ENCODE measurements around the gene NCOA1. TPM values are rescaled to one million over a fixed set of nuclear protein-coding genes. Genes with fewer than 3 reads are reported as not detected.
"Not testable (repeated sequence)": the region's sequence is repeated elsewhere in the genome, so short reads cannot be mapped to it uniquely, and the experiment has no call there.

The NCOA1 gene
- polyA plus RNA-seq, 1 of the 3 experiments (the other 2 are of a cell fraction) = 10.7 TPM

GRCh38 chr2:24600140-24600539, 109.1 kb downstream of the NCOA1 start:
- H3K4me2 ChIP-seq; H3K4me3 ChIP-seq (ENCODE audit: low read depth in 2 of 2, low read length in 1 of 2); H4K20me1 ChIP-seq (ENCODE audit: insufficient read depth); H3F3A ChIP-seq (replicated peaks; ENCODE audit: insufficient read depth); H3K9me3 ChIP-seq; H3K27me3 ChIP-seq (ENCODE audit: insufficient read depth); H3K4me1 ChIP-seq (ENCODE audit: control insufficient read depth in 1 of 2, insufficient read depth in 2 of 2, low read depth in 1 of 2, low read length in 1 of 2); DNase-seq; POLR2A ChIA-PET; H3K79me2 ChIP-seq (ENCODE audit: insufficient read depth); H3K9me2 ChIP-seq; H3K27ac ChIP-seq (ENCODE audit: low read depth in 2 of 2, low read length in 1 of 2); H3K36me3 ChIP-seq (replicated peaks in 1 of 2; ENCODE audit: control insufficient read depth in 1 of 2, insufficient read depth in 2 of 2, low read length in 1 of 2); H3K9ac ChIP-seq; H2AFZ ChIP-seq (ENCODE audit: low read depth): not testable (repeated sequence)
- WGBS (ENCODE audit: low lambda C conversion rate) = over 99% methylated on average over 6 of the region's 6 CpGs
- CTCF ChIA-PET = interaction anchor here (0.9 kb wide), 1 partner anchor 8 kb away, joined by 3 read pairs; no protein-coding TSS in a partner anchor

- Histone ChIP-seq H4K20me1 (ENCODE audit: insufficient read depth) (no peaks in the 10 kb centered on the region), H3K4me1 (ENCODE audit: control insufficient read depth in 1 of 2, insufficient read depth in 2 of 2, low read depth in 1 of 2, low read length in 1 of 2) (no peaks in the 10 kb centered on the region; a peak in 1 of 4 replicates), H3K9me3 (peaks cover 11% of the 10 kb centered on the region; the same call in 1 of the 2 replicates), H3K36me3 (replicated peaks in 1 of 2; ENCODE audit: control insufficient read depth in 1 of 2, insufficient read depth in 2 of 2, low read length in 1 of 2) (peaks cover 0 to 7% of the 10 kb centered on the region in 2 experiments), H3K9me2 (no peaks in the 10 kb centered on the region), H3K4me2 (no peak overlapping the region), H3K79me2 (ENCODE audit: insufficient read depth) (peaks cover 6% of the 10 kb centered on the region; the same call in 1 of the 2 replicates), H2AFZ (ENCODE audit: low read depth) (no peak overlapping the region), H3K4me3 (ENCODE audit: low read depth in 2 of 2, low read length in 1 of 2) (no peak overlapping the region), H3K27ac (ENCODE audit: low read depth in 2 of 2, low read length in 1 of 2) (no peak overlapping the region), H3K9ac (no peak overlapping the region), H3K27me3 (ENCODE audit: insufficient read depth) (no peaks in the 10 kb centered on the region), H3F3A (replicated peaks; ENCODE audit: insufficient read depth) (peaks cover 3% of the 10 kb centered on the region)
- 90% methylated on average over 3 of the region's 3 CpGs for WGBS (ENCODE audit: low lambda C conversion rate)
- no peak for TF ChIP-seq POLR2AphosphoS5 (IDR thresholded peaks at IDR 0.05; ENCODE audit: low read depth, low read length)
- TF ChIP-seq FOSL2 (IDR thresholded peaks at IDR 0.05; ENCODE audit: borderline replicate concordance, low read depth) = no peak
- TF ChIP-seq USF1 (IDR thresholded peaks at IDR 0.05; ENCODE audit: borderline replicate concordance, low read depth) = no peak
- TF ChIP-seq YY1 (IDR thresholded peaks at IDR 0.05; ENCODE audit: low read depth) = no peak
- TF ChIP-seq ELF1 (IDR thresholded peaks at IDR 0.05) = no peak
- no peak for TF ChIP-seq GATA2 (CRISPR knock-in tag; IDR thresholded peaks at IDR 0.05)
- TF ChIP-seq NRF1 (IDR thresholded peaks at IDR 0.05; ENCODE audit: low read depth, low read length) = no peak
- TF ChIP-seq RCOR1 (IDR thresholded peaks at IDR 0.05; ENCODE audit: low read length) = no peak
- TF ChIP-seq RFX5 (IDR thresholded peaks at IDR 0.05; ENCODE audit: low read length) = no peak
- TF ChIP-seq USF2 (IDR thresholded peaks at IDR 0.05; ENCODE audit: borderline replicate concordance, low read depth, low read length) = no peak
- TF ChIP-seq ZBTB33 (IDR thresholded peaks at IDR 0.05; ENCODE audit: borderline replicate concordance, low read depth) = no peak
- TF ChIP-seq RAD21 (IDR thresholded peaks at IDR 0.05; ENCODE audit: low read length) = no peak
- TF ChIP-seq REST (IDR thresholded peaks at IDR 0.05; ENCODE audit: low read depth, low read length) = no peak
- TF ChIP-seq CHD2 (IDR thresholded peaks at IDR 0.05; ENCODE audit: low read length, partially characterized antibody) = no peak
- no peak for TF ChIP-seq RXRA (IDR thresholded peaks at IDR 0.05; ENCODE audit: borderline replicate concordance, low read depth)
- no peak for TF ChIP-seq EP300 (IDR thresholded peaks at IDR 0.05; ENCODE audit: borderline replicate concordance in 1 of 2, low read depth in 1 of 2, low read length in 1 of 2)
- TF ChIP-seq PBX3 (IDR thresholded peaks at IDR 0.05) = no peak
- no peak for TF ChIP-seq IRF3 (IDR thresholded peaks at IDR 0.05; ENCODE audit: low read depth, low read length)
- POLR2A ChIA-PET = no interaction called here
- CTCF ChIA-PET = interaction anchor here (0.8 kb wide), 1 partner anchor 15 kb away, joined by 3 read pairs; no protein-coding TSS in a partner anchor
- no peak for DNase-seq
These were observed 120.6 kb downstream of the NCOA1 start for GRCh38 chr2:24611631-24612030.
